ENCODE data around the gene CACNA2D1. TPM values are rescaled to one million over a fixed set of nuclear protein-coding genes. Genes with fewer than 3 reads are reported as not detected.

The CACNA2D1 gene
- total RNA-seq, 4 donors from 2014 or later, result 30.6 to 60.0 (median 45.7) TPM

DNA sequence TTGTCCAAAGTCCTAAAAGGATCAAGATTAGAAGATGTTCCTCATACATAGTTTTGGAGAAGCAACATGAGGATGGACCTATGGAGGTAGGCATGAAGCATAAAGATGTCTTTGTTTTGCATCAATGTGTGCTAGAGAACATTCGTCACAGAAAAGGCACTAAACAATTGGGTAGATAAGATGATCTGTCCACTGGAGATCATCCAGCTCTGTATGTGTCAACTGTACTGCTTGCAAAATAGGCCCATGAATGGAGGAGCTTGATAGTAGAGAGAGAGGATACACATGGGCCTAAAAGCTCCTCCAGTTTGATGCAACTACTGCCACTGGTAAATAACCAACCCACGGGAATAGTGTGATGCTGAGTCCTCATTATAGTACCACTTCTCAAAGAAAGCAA is 387.3 kb downstream of the CACNA2D1 start:
- TF ChIP-seq, protein P1, sequence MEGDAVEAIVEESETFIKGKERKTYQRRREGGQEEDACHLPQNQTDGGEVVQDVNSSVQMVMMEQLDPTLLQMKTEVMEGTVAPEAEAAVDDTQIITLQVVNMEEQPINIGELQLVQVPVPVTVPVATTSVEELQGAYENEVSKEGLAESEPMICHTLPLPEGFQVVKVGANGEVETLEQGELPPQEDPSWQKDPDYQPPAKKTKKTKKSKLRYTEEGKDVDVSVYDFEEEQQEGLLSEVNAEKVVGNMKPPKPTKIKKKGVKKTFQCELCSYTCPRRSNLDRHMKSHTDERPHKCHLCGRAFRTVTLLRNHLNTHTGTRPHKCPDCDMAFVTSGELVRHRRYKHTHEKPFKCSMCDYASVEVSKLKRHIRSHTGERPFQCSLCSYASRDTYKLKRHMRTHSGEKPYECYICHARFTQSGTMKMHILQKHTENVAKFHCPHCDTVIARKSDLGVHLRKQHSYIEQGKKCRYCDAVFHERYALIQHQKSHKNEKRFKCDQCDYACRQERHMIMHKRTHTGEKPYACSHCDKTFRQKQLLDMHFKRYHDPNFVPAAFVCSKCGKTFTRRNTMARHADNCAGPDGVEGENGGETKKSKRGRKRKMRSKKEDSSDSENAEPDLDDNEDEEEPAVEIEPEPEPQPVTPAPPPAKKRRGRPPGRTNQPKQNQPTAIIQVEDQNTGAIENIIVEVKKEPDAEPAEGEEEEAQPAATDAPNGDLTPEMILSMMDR (IDR thresholded peaks at IDR 0.05), result no peak
- no peak for TF ChIP-seq EP300 (IDR thresholded peaks at IDR 0.05)
- Histone ChIP-seq H3K9me3 (no peaks in the 10 kb centered on the region), H3K4me1 (peaks cover 0 to 16% (median 6%) of the 10 kb centered on the region in 4 donors), H3K36me3 (peaks cover 0 to 16% (median 0%) of the 10 kb centered on the region in 4 donors), H3K4me3 (no peak overlapping the region), H3K27me3 (no peaks in the 10 kb centered on the region), H3K27ac (replicated peaks in 1 of 4) (no peak overlapping the region)
- WGBS, result 100% methylated on average over 2 of the region's 2 CpGs
- DNase-seq (ENCODE audit: extremely low spot score), result no peak
- intact Hi-C loops (cut with DNase I), result no loop called here

DNA sequence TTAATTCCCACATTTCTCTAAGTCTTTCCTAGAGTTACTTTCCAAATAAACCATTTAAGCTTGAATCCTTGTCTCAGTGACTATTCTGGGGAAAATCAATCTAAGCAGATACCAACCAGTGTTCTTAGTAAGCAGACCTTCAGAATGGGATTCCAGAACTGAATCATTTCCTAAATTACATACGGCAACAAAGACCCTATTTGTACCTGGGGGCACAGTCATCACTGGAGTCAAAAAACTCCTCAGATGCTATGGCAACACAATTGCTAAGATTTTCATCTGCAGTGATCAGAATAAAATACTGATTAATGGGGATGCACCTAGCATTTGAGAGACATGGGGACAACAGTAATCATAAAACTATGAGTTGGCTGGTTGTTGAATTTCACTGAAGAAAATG is 389.0 kb downstream of the CACNA2D1 start:
- peaks cover 0 to 34% (median 23%) of the 10 kb centered on the region in 4 donors for H3K4me1 ChIP-seq
- no peak overlapping the region for H3K27ac ChIP-seq (replicated peaks in 1 of 4)
- intact Hi-C loops (cut with DNase I), result no loop called here
- no peak overlapping the region for H3K4me3 ChIP-seq
- 33% methylated on average over 1 of the region's 1 CpG for WGBS
- no peak for TF ChIP-seq POLR2A (IDR thresholded peaks at IDR 0.05; ENCODE audit: low read depth)
- TF ChIP-seq EP300 (IDR thresholded peaks at IDR 0.05), result no peak
- TF ChIP-seq POLR2AphosphoS5 (IDR thresholded peaks at IDR 0.05), result no peak
- TF ChIP-seq, protein P1 (IDR thresholded peaks at IDR 0.05), result no peak
- H3K36me3 ChIP-seq, result peaks cover 0 to 16% (median 0%) of the 10 kb centered on the region in 4 donors
- no peak for DNase-seq (ENCODE audit: extremely low spot score)
- H3K9me3 ChIP-seq, result no peaks in the 10 kb centered on the region
- H3K27me3 ChIP-seq, result no peaks in the 10 kb centered on the region

DNA sequence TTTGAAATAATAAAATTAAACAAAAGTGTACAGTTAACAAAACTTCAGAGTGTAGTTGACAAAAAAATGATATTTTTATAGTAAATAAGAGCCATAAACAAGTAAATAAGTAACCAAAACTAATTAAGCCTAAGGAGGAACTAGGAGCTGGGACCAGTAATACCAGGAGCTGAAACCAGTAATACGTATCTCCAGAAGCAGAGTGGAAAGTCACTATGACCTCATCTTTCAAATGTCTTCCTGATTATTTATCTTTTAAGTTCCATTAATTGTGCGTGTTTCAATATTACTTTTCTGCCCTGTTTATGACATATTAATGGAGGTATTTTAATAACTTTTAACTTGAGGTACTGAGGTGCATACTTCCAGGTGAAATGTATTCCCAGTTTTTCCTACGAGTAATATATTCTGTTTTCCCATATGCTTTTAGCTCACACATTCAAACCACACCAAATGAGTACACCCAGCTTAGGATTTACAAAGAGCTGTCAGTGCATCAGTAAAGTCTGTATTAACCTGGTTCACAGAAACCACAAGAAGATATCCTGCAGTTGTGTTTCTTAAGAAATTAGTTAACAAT is 390.0 kb downstream of the CACNA2D1 start:
- intact Hi-C loops (cut with DNase I), result no loop called here
- Histone ChIP-seq H3K27ac (replicated peaks in 1 of 4) (no peak overlapping the region), H3K9me3 (no peaks in the 10 kb centered on the region), H3K4me1 (peaks cover 0 to 40% (median 28%) of the 10 kb centered on the region in 4 donors), H3K27me3 (no peaks in the 10 kb centered on the region), H3K36me3 (peaks cover 0 to 7% (median 0%) of the 10 kb centered on the region in 4 donors), H3K4me3 (no peak overlapping the region)
- 70% methylated on average over 3 of the region's 3 CpGs for WGBS
- DNase-seq (ENCODE audit: extremely low spot score), result no peak
- TF ChIP-seq EP300 (IDR thresholded peaks at IDR 0.05) (no peak), POLR2AphosphoS5 (IDR thresholded peaks at IDR 0.05) (no peak)

GRCh38 chr7:82051601-82052000 is 392.0 kb downstream of the CACNA2D1 start:
- Histone ChIP-seq H3K27ac (replicated peaks in 1 of 4) (no peak overlapping the region), H3K36me3 (peaks cover 0 to 5% (median 0%) of the 10 kb centered on the region in 4 donors), H3K9me3 (no peaks in the 10 kb centered on the region), H3K4me3 (no peak overlapping the region), H3K27me3 (no peaks in the 10 kb centered on the region), H3K4me1 (peaks cover 0 to 40% (median 28%) of the 10 kb centered on the region in 4 donors)
- TF ChIP-seq, protein P1 (IDR thresholded peaks at IDR 0.05), result no peak
- TF ChIP-seq POLR2A (IDR thresholded peaks at IDR 0.05; ENCODE audit: low read depth) (no peak), EP300 (IDR thresholded peaks at IDR 0.05) (no peak), POLR2AphosphoS5 (IDR thresholded peaks at IDR 0.05) (no peak)
- intact Hi-C loops (cut with DNase I), result no loop called here
- WGBS, result 55% methylated on average over 2 of the region's 2 CpGs
- no peak for DNase-seq (ENCODE audit: extremely low spot score)

DNA sequence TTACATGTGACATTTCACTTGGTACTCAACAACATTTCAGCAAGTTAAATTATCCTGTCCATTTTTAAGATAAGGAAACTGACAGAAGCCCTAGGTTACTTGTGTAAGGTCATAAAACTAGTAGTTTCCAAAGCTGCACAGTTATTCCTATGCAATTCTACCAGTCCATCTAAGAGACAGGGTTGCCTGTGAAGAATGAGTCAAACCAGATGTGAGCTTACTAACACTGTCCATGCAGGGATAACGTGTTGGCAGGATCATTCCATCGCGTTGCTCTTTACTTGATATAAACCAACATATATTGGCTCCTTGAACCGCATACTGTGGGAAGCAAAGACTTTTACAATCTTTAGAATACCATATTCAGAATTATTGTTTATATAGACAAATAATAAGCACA is 392.8 kb downstream of the CACNA2D1 start:
- DNase-seq (ENCODE audit: extremely low spot score), result no peak
- peaks cover 0 to 40% (median 28%) of the 10 kb centered on the region in 4 donors for H3K4me1 ChIP-seq
- H3K4me3 ChIP-seq, result no peak overlapping the region
- H3K27me3 ChIP-seq, result no peaks in the 10 kb centered on the region
- intact Hi-C loops (cut with DNase I), result no loop called here
- H3K36me3 ChIP-seq, result no peaks in the 10 kb centered on the region
- TF ChIP-seq POLR2AphosphoS5 (IDR thresholded peaks at IDR 0.05) (no peak), POLR2A (IDR thresholded peaks at IDR 0.05; ENCODE audit: low read depth) (no peak), EP300 (IDR thresholded peaks at IDR 0.05) (no peak)
- TF ChIP-seq, protein P1 (IDR thresholded peaks at IDR 0.05), result no peak
- H3K9me3 ChIP-seq, result no peaks in the 10 kb centered on the region
- H3K27ac ChIP-seq (replicated peaks in 1 of 4), result peak overlapping the region in 3 of 4 donors; percentile 20 to 48 (median 44)
- 22% methylated on average over 4 of the region's 4 CpGs for WGBS
